HS-5 (cell line): ENCODE data around the gene GAST.
"Not testable (repeated sequence)": the region's sequence is repeated elsewhere in the genome, so short reads cannot be mapped to it uniquely, and the experiment has no call there.

ENCODE experiments used
- DNase-seq: peaks from one replicate; pipeline ENCODE4 v3.0.0-alpha.2; 2012; ENCODE audit warnings: low read depth

The GAST gene

GRCh38 chr17:41683441-41684007 lies 28.6 kb upstream of the GAST start:
- DNase-seq: no peak

DNA sequence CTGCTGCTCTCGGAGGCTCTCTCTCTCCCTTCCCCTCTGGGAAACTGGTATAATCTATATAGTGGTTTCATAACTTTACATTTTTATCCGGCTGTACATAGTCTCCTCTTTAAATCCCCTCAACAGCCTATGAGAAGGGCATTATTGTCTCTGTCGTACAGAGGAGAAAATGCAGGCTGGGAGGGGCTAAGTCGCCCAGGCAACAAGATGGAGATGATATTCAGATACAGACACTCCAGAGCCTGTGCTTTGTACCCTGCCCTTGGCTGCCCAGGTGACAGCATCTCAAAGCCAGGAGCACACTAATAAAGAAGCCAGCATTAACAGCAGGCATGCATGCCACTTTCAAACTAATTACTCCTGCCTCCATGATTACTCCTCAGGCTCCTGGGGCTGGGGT lies 28.1 kb upstream of the GAST start:
- DNase-seq: no peak

DNA sequence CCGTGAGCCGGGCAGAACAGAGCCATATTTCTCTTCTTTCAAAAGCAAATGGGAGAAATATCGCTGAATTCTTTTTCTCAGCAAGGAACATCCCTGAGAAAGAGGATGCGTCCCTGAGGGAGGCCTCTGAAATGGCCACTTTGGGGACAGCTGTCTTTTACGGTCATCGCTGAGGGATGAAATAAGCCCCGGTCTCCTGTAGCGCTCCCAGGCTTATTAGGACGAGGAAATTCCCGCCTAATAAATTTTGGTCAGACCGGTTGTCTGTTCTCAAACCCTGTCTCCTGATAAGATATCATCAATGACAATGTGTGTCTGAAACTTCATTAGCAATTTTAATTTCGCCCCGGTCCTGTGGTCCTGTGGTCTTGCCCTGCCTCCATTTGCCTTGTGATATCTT lies 26.4 kb upstream of the GAST start:
- not testable (repeated sequence) for DNase-seq

DNA sequence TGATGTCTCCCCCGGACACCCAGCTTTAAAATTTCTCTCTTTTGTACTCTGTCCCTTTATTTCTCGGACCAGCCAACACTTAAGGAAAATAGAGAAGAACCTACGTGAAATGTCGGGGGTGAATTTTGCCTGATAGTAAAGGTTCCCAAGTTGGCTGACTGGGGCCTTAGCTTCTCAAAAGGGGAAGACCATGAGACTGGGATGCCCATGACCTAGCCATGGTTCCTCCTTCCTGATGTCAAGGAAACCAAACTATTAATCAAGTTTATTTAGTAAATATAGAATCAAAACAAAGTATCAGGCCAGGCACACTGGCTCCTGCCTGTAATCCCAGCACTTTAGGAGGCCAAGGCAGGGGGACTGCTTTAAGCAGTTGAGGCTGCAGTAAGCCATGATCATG lies 25.9 kb upstream of the GAST start:
- no peak for DNase-seq

GRCh38 chr17:41687828-41688640 lies 24.1 kb upstream of the GAST start:
- DNase-seq: no peak

GRCh38 chr17:41688641-41689496 lies 23.3 kb upstream of the GAST start, which contains the start of gene EIF1:
EIF1 (plus strand) TSS chr17:41688885; CDS start chr17:41689039, 154 bp downstream.
- peak; percentile 95 for DNase-seq

DNA sequence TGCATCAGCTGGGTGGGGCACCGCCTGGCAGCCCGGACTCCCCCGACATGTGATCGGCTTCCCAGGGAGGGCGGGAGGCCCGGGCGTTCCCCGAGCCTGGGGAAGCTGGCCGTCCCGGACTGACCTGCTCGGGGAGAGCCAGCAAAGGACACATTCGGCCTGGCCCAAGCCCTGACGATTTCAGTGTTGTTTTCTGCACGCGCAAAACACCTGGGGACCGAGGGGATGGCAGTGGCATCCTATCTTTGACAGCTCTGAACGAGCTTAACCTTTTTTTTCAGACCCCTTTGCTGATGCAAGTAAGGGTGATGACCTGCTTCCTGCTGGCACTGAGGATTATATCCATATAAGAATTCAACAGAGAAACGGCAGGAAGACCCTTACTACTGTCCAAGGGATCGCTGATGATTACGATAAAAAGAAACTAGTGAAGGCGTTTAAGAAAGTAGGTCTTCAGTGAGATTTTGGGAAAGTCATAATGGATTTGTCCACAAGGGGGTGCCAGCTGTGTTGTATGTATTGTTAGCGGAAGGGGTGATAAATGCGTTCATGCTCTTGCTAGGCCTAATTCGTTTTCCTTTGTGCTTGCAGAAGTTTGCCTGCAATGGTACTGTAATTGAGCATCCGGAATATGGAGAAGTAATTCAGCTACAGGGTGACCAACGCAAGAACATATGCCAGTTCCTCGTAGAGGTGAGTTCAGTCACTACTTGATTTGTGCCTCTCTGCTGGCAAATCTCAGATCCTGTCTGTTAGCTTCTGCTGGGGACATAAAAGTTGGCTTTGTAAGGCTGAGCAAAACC lies 22.4 kb upstream of the GAST start:
- DNase-seq: no peak

DNA sequence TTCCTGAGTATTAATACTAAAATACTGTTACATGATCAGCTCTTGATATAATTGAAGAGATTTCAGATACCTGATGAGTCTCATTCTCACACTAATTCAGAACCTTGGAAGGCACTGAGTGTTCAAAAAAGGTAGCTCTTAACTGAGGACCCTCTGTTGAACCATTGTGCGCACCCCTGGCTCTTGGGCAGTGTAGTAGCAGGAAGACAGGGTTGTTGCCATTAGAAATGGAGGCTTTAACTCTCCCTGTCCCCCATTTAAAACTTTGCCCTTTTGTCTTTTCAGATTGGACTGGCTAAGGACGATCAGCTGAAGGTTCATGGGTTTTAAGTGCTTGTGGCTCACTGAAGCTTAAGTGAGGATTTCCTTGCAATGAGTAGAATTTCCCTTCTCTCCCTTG lies 21.6 kb upstream of the GAST start:
- DNase-seq: no peak

DNA sequence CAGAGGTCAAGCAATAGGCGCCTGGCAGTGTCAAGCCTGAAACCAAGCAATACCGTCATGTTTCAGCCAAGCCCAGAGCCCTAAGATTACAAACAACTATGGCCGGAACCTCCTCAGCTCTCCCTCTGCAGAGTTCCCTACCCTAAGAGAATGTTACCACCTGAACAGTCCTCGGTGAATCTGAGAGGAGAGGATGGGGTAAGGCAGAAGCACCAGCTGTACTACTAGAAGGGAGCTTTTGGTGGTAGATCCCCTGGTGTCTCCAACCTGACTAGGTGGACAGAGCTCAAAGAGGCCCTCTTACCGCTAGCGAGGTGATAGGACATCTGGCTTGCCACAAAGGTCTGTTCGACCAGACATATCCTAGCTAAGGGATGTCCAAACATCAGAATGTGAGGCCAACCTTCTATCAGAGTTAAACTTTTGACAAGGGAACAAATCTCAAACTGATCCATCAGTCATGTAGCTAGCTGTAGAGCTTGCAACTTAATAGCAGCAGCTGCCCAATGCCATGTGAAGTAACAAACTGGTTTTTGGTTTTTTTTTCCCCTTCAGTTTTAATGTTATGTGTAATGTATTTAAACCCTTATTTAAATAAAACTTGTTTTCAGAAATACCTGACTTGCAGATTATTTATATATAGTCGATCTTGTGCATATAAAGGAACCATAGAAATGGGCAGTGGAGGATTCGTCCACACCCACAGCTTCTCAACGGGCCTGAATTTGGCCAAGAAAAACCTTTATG lies 20.9 kb upstream of the GAST start:
- no peak for DNase-seq

- no peak for DNase-seq
These were observed 19.2 kb upstream of the GAST start for GRCh38 chr17:41692722-41693521.

- no peak for DNase-seq
These were observed 16.9 kb upstream of the GAST start for GRCh38 chr17:41695134-41695661.

- no peak for DNase-seq
These were observed 16.0 kb upstream of the GAST start for GRCh38 chr17:41695954-41696757.

DNA sequence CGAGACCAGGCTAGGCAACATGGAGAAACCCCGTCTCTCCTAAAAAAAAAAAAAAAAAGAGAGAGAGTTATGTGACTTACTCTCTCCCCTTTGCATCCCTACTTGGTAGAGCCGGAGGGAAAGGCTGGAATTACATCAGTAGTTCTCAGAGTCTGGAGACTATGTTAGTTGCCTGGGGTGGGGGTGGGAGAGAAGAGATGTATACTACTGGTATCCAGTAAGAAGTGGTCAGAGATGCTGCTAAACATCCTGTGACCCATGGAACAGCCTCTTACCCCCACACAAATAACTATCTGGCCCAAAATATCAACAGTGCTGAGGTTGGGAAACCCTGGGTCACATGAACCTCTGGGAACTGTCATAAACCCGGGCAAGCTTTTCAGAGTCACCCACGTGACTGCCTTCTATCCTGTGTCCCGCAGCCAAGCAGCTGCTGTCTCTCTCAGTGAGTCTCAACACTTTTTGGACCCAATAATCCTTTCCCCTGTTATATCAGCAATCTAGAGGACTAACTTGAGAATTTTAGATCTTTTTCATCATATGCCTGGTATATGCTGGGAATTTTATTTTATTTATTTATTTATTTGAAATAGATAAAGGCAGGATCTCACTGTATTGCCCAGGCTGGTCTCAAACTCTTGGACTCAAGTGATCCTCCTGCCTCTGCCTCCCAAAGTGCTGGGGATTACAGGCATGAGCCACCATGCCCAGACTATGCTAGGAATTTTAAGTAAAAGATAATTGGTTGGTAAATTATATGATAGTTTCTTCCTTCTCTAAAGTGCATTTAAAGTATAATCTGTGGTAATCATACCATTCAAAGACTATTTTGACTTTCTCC lies 14.8 kb upstream of the GAST start:
- no peak for DNase-seq

- DNase-seq: not testable (repeated sequence)
These were observed 11.3 kb upstream of the GAST start for GRCh38 chr17:41700843-41701242.

- DNase-seq: no peak
These were observed 9.4 kb upstream of the GAST start for GRCh38 chr17:41702712-41703111.

GRCh38 chr17:41705271-41705991 lies 6.7 kb upstream of the GAST start:
- no peak for DNase-seq

DNA sequence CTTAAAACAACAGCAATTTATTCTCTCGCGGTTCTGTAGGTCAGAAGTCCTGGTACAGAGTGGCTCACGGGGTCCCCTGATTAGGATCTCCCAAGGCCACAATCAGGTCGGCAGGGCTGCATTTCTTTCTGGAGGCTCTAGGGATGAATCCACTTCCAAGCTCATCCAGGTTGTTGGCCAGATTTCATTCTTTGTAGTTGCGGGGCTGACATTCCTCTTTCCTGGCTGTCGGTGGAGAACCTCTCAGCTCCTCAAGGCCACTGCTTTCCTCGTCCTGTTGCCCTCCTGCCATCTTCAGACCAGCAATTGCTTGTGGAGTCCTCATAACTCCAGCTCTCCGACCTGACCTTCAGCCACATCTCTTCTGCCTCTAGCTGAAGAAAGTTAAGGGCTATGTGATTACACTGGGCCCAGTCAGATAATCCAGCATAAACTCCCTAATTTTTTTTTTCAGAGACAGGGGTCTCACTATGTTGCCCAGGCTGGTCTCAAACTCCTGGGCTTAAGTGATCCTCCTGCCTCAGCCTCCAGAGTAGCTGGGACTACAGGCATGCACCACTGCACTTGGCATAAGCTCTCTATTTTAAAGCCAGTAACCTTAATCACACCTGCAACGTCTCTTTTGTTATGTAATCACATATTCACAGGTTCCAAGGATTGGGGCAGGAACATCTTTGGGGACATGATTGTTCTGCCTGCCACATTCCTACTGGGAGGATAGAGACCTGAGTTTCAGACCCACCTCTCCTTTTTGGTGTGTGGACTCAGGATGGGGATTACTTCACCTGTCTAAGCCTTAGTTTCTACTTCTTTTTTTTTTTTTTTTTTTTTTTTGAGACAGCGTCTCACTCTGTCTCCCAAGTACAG lies 4.1 kb upstream of the GAST start:
- DNase-seq: no peak
